HepG2 (cell line): ENCODE results near the gene AP4E1. TPM values are rescaled to one million over a fixed set of nuclear protein-coding genes. Genes with fewer than 3 reads are reported as not detected.

Experiments
- AGO1 ChIP-seq: fragments of 200-400 bp; formaldehyde crosslinking; IDR thresholded peaks from 2 replicates; pipeline ENCODE4 v1.6.1; 2017; ENCODE audit warnings: mild to moderate bottlenecking, low read depth, low read length, moderate library complexity; ENCODE audit not compliant: poor library complexity, severe bottlenecking
- CENPX ChIP-seq: sonication (generic); formaldehyde crosslinking; IDR thresholded peaks from 2 replicates; pipeline ENCODE4 v1.9.0; 2021; ENCODE audit warnings: mild to moderate bottlenecking, missing genetic modification reagents, moderate library complexity
- HNRNPK ChIP-seq: fragments of 200-400 bp; formaldehyde crosslinking; IDR thresholded peaks from 2 replicates; pipeline ENCODE4 v1.6.1; 2018; ENCODE audit warnings: low read length, low read depth, moderate library complexity, mild to moderate bottlenecking; ENCODE audit not compliant: poor library complexity, severe bottlenecking
- LRRFIP1 ChIP-seq: sonication (generic); formaldehyde crosslinking; conservative IDR thresholded peaks from 2 replicates; pipeline ENCODE4 v1.4.0; 2020; ENCODE audit warnings: missing genetic modification reagents
- TBL1XR1 ChIP-seq: fragments of 150-350 bp; IDR thresholded peaks from 2 replicates; pipeline ENCODE4 v1.6.1; 2014; ENCODE audit warnings: borderline replicate concordance, low read length; ENCODE audit not compliant: partially characterized antibody
- TERF1 ChIP-seq: sonication (generic); formaldehyde crosslinking; IDR thresholded peaks from 2 replicates; pipeline ENCODE4 v1.8.0; 2022; ENCODE audit warnings: mild to moderate bottlenecking, missing genetic modification reagents, moderate library complexity
- U2AF2 ChIP-seq: fragments of 200-400 bp; formaldehyde crosslinking; IDR thresholded peaks from 2 replicates; pipeline ENCODE4 v1.6.1; 2017; ENCODE audit warnings: low read depth, mild to moderate bottlenecking, low read length
- ZC3H4 ChIP-seq: sonication (generic); formaldehyde crosslinking; IDR thresholded peaks from 2 replicates; pipeline ENCODE4 v1.4.0; 2020; ENCODE audit warnings: missing genetic modification reagents, borderline replicate concordance
- ZNF503 ChIP-seq: sonication (generic); formaldehyde crosslinking; IDR thresholded peaks from 2 replicates; pipeline ENCODE4 v1.4.0; 2020; ENCODE audit warnings: missing genetic modification reagents
- ZNF513 ChIP-seq: sonication (generic); formaldehyde crosslinking; conservative IDR thresholded peaks from 2 replicates; pipeline ENCODE4 v1.5.0; 2020; ENCODE audit warnings: missing genetic modification reagents
- ZNF609 ChIP-seq: sonication (generic); formaldehyde crosslinking; IDR thresholded peaks from 2 replicates; pipeline ENCODE4 v1.4.0; 2020; ENCODE audit warnings: mild to moderate bottlenecking, missing genetic modification reagents, borderline replicate concordance
- ZNF713 ChIP-seq: sonication (generic); formaldehyde crosslinking; IDR thresholded peaks from 2 replicates; pipeline ENCODE4 v1.4.0; 2020; ENCODE audit warnings: mild to moderate bottlenecking, missing genetic modification reagents
- polyA plus RNA-seq, 8 experiments: library from polyadenylated mRNA; depleted of rRNA in 3 of 8; stranded (reverse) in 7 of 8; unstranded in 1 of 8; fragments of >200 nt; fragmentation: Illumina TruSeq in 4 of 8; extraction: Trizol in 4 of 8; gene quantifications; 2 replicates each; pipeline versions ENCODE4 v1.2.1 to v1.2.3, GENCODE V29; 2011 to 2016; ENCODE audit warnings: low read depth in 4 of 8, missing spikeins in 1 of 8, mixed read lengths in 1 of 8; ENCODE audit not compliant: insufficient read depth in 1 of 8
- total RNA-seq, 5 experiments: library from RNA; depleted of rRNA; stranded (reverse); fragments of >200 nt; fragmentation: Illumina TruSeq; extraction: Trizol; gene quantifications; 2 replicates each; pipeline ENCODE4 v1.2.3, GENCODE V29; 2016; ENCODE audit warnings: low read depth in 1 of 5

The AP4E1 gene
- total and polyA plus RNA-seq, 2 of the 13 experiments (the other 11 are each of a cell fraction or from before 2014, with no cell fraction given) = 2.2 to 7.8 TPM

- no peak for TF ChIP-seq ZC3H4 (CRISPR knock-in tag)
- no peak for TF ChIP-seq CENPX (CRISPR knock-in tag)
- no peak for TF ChIP-seq ZNF609
- TF ChIP-seq ZNF503 (CRISPR knock-in tag) = no peak
- no peak for TF ChIP-seq TBL1XR1
- TF ChIP-seq ZNF713 (CRISPR knock-in tag) = no peak
- no peak for TF ChIP-seq U2AF2
- no peak for TF ChIP-seq LRRFIP1 (CRISPR knock-in tag)
- no peak for TF ChIP-seq TERF1 (CRISPR knock-in tag)
- no peak for TF ChIP-seq AGO1
- no peak for TF ChIP-seq ZNF513 (CRISPR knock-in tag)
- no peak for TF ChIP-seq HNRNPK
Observed at GRCh38 chr15:51046799-51047449, 138.4 kb downstream of the AP4E1 start (continued).
